ENCODE measurements around the gene SHROOM3. TPM values are rescaled to one million over a fixed set of nuclear protein-coding genes. Genes with fewer than 3 reads are reported as not detected.

SHROOM3 gene
- total RNA-seq, 6 donors from 2014 or later = 62.3 to 216 (median 116) TPM

GRCh38 chr4:76585897-76586360 is 150.9 kb downstream of the SHROOM3 start:
- Histone ChIP-seq H3K27me3 (no peaks in the 10 kb centered on the region), H3K9me3 (no peaks in the 10 kb centered on the region), H3K36me3 (no peaks in the 10 kb centered on the region), H3K4me1 (peaks cover 2 to 24% (median 13%) of the 10 kb centered on the region in 4 donors), H3K4me3 (peak overlapping the region in 3 of 4 donors; percentile 31 to 51 (median 44)), H3K27ac (peak overlapping the region; percentile 75 to 90 (median 78))
- ATAC-seq (ENCODE audit: low FRiP score in 2 of 2) = peak; percentile 78 to 89
- DNase-seq = peak; percentile 93 to 94
- TF ChIP-seq EP300 (IDR thresholded peaks at IDR 0.05) (no peak), POLR2AphosphoS5 (IDR thresholded peaks at IDR 0.05) (peak; percentile 67 to 85), POLR2A (IDR thresholded peaks at IDR 0.05) (peak in 3 of 4 donors; percentile 78 to 92 (median 90))
- TF ChIP-seq, protein P1, sequence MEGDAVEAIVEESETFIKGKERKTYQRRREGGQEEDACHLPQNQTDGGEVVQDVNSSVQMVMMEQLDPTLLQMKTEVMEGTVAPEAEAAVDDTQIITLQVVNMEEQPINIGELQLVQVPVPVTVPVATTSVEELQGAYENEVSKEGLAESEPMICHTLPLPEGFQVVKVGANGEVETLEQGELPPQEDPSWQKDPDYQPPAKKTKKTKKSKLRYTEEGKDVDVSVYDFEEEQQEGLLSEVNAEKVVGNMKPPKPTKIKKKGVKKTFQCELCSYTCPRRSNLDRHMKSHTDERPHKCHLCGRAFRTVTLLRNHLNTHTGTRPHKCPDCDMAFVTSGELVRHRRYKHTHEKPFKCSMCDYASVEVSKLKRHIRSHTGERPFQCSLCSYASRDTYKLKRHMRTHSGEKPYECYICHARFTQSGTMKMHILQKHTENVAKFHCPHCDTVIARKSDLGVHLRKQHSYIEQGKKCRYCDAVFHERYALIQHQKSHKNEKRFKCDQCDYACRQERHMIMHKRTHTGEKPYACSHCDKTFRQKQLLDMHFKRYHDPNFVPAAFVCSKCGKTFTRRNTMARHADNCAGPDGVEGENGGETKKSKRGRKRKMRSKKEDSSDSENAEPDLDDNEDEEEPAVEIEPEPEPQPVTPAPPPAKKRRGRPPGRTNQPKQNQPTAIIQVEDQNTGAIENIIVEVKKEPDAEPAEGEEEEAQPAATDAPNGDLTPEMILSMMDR (IDR thresholded peaks at IDR 0.05) = peak in 2 of 6 experiments; percentile 28 to 43
- 7 to 14% methylated on average over 8 to 28 of the region's 28 CpGs for WGBS, 2 donors

DNA sequence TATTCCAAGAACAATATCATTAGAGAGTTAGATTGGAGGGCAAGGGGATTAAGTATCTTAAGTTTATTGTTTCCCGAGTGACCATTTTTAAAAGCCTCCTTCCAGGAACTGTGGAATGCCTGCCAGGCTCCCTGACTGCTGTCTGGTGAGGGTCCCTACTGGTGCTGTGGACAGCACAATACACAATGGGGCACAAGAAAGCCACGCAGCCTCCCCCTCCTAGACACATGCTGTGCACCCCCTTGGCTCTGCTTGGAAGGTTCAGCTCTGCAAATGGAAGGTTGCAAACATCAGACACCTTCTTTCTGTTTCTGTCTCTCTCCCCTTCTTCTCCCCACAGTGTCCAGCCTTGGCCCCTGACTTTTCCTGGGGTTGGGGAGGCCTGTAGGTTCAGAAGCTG is 153.2 kb downstream of the SHROOM3 start:
- no peaks in the 10 kb centered on the region for H3K27me3 ChIP-seq
- peak overlapping the region; percentile 67 to 82 (median 78) for H3K27ac ChIP-seq
- no peak for ATAC-seq (ENCODE audit: low FRiP score in 2 of 2)
- H3K4me3 ChIP-seq = peak overlapping the region in 2 of 4 donors; percentile 5 to 44
- DNase-seq = no peak
- H3K4me1 ChIP-seq = peaks cover 3 to 28% (median 15%) of the 10 kb centered on the region in 4 donors
- TF ChIP-seq EP300 (IDR thresholded peaks at IDR 0.05) = no peak
- WGBS, 2 donors = 50 to 86% methylated on average over 2 of the region's 2 CpGs
- no peaks in the 10 kb centered on the region for H3K36me3 ChIP-seq
- H3K9me3 ChIP-seq = no peaks in the 10 kb centered on the region

- DNase-seq = peak in 1 of 2 donors; percentile 67
- peak; percentile 73 to 84 for ATAC-seq (ENCODE audit: low FRiP score in 2 of 2)
- H3K36me3 ChIP-seq = no peaks in the 10 kb centered on the region
- no peaks in the 10 kb centered on the region for H3K27me3 ChIP-seq
- H3K4me3 ChIP-seq = no peak overlapping the region
- peak in 1 of 4 donors; percentile 16 for TF ChIP-seq POLR2A (IDR thresholded peaks at IDR 0.05)
- peak in 1 of 4 donors; percentile 75 for TF ChIP-seq EP300 (IDR thresholded peaks at IDR 0.05)
- TF ChIP-seq, protein P1 (IDR thresholded peaks at IDR 0.05) = no peak
- no peak for TF ChIP-seq POLR2AphosphoS5 (IDR thresholded peaks at IDR 0.05)
- peak overlapping the region; percentile 75 to 82 (median 78) for H3K27ac ChIP-seq
- no peaks in the 10 kb centered on the region for H3K9me3 ChIP-seq
- peaks cover 3 to 28% (median 14%) of the 10 kb centered on the region in 4 donors for H3K4me1 ChIP-seq
- WGBS, 2 donors = 43 to 58% methylated on average over 1 of the region's 1 CpG
Measured at GRCh38 chr4:76589402-76589801, 154.4 kb downstream of the SHROOM3 start.

- DNase-seq (peak in 1 of 2 donors; percentile 87), ATAC-seq (ENCODE audit: low FRiP score in 2 of 2) (peak; percentile 78 to 93)
- Histone ChIP-seq H3K4me1 (peaks cover 3 to 28% (median 12%) of the 10 kb centered on the region in 4 donors), H3K9me3 (no peaks in the 10 kb centered on the region), H3K36me3 (no peaks in the 10 kb centered on the region), H3K27ac (peak overlapping the region; percentile 75 to 82 (median 78)), H3K4me3 (no peak overlapping the region), H3K27me3 (no peaks in the 10 kb centered on the region)
- WGBS, 2 donors = 55 to 58% methylated on average over 10 of the region's 10 CpGs
- TF ChIP-seq POLR2AphosphoS5 (IDR thresholded peaks at IDR 0.05) (peak; percentile 31 to 45), POLR2A (IDR thresholded peaks at IDR 0.05) (no peak), EP300 (IDR thresholded peaks at IDR 0.05) (peak in 2 of 4 donors; percentile 37 to 54)
- TF ChIP-seq, protein P1 (IDR thresholded peaks at IDR 0.05) = no peak
Measured at GRCh38 chr4:76589872-76590797, 155.1 kb downstream of the SHROOM3 start.

DNA sequence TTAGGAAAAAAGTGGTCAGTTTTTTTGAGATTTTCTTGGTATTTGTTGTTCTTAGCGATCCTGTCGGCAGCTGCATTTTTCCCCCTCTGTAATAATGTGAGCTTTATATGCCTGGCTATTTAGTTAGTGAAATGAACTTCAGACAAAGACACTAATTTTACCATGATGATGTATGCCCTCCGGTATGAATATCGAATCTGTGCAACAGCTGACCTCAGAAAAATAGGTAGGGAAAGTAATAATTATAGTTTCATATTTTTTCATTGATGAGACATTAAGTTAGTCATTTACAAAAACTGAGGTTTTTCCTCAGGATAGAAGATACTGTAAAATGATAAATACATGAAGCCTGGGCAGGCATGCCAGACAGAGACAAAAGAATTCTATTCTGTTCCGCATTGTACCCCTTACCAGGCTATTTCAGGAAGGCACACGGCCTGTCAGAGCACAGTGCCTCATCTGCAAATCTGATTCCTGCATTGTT is 155.8 kb downstream of the SHROOM3 start:
- 62% methylated on average over 6 of the region's 6 CpGs for WGBS, 2 donors
- Histone ChIP-seq H3K9me3 (no peaks in the 10 kb centered on the region), H3K36me3 (no peaks in the 10 kb centered on the region), H3K4me3 (peak overlapping the region in 1 of 4 donors; percentile 9), H3K27me3 (no peaks in the 10 kb centered on the region), H3K27ac (peak overlapping the region; percentile 75 to 82 (median 78)), H3K4me1 (peaks cover 3 to 24% (median 11%) of the 10 kb centered on the region in 4 donors)
- DNase-seq (no peak), ATAC-seq (ENCODE audit: low FRiP score in 2 of 2) (no peak)
- TF ChIP-seq EP300 (IDR thresholded peaks at IDR 0.05) = no peak
- TF ChIP-seq, protein P1 (IDR thresholded peaks at IDR 0.05) = no peak
- TF ChIP-seq POLR2AphosphoS5 (IDR thresholded peaks at IDR 0.05) = no peak
- TF ChIP-seq POLR2A (IDR thresholded peaks at IDR 0.05) = no peak
